Stimulated activated CD8-positive, alpha-beta memory T cell treated with anti-CD3 and anti-CD28 coated beads, Interleukin-4, amount 100 ng/mL, for 1 hour (primary cell): ENCODE results near the gene DDX10.
"Not testable (repeated sequence)": the region's sequence is repeated elsewhere in the genome, so short reads cannot be mapped to it uniquely, and the experiment has no call there.

ENCODE experiments used
- DNase-seq, 2 donors: peaks; one replicate each; pipeline ENCODE4 v3.0.0-alpha.2; 2020; ENCODE audit warnings: low read depth in 2 of 2, low spot score in 1 of 2

DDX10 gene

GRCh38 chr11:108818971-108819370 lies 154.1 kb downstream of the DDX10 start:
- no peak for DNase-seq

DNA sequence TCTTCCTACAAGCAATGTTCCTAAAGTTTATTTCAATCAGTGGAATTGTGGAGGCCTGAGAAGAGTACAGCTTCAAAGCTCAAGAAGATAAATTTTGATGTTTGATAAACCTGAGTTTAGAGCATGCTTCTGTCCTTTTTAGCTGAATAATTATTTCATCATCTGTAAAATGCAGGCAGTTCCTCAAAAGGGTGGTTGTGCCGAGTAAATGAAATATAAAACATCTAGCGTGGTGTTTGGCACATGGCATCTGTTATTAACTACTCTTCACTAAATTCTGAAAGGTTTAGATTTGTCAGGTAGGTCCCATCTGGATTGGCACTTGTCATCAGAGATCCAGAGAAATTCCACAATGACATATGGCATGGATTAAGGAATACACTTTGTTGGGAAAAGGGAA lies 155.1 kb downstream of the DDX10 start:
- DNase-seq, result no peak

- DNase-seq, result not testable (repeated sequence)
Observed at GRCh38 chr11:108823960-108824359, 159.1 kb downstream of the DDX10 start.

DNA sequence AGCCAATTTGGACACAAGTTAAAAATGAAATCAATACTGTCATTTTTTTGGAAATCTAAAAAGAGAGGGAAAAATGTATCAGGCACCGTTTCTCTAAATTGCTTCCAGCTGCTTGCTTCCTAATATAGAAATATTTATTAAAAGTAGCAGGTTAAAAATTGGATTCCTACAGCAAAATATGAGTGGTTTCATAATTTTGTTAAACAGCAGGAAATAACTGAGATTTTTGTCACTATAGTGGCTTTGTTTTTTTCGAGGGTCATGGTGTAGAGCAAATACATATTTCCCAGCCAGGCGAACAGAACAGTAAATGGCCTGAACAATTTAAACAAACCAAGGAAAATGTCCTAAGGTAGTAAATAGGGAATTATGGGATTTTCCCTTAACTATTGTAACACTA lies 159.7 kb downstream of the DDX10 start:
- no peak for DNase-seq

GRCh38 chr11:108825381-108825780 lies 160.5 kb downstream of the DDX10 start:
- no peak for DNase-seq

DNA sequence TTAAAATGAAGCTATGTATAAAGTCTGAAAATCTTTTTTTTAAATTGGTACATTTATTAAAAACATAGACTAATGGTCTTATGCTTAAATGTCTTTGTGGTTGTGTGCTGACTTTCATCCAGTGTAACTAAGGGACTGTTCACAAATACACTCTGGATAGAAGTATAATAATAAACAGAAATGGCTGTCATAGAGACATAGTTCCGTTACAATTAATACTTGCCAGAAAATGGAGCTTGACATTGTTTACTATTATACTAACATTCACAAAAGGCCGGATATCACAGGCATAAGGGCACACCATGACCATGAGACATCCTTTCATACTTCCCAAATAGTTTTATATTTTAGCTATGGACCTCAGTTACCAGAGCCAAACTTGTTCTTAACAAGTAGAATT lies 161.3 kb downstream of the DDX10 start:
- DNase-seq, result no peak

GRCh38 chr11:108835624-108836023 lies 170.8 kb downstream of the DDX10 start:
- no peak for DNase-seq

- no peak for DNase-seq
Observed at GRCh38 chr11:108836541-108836940, 171.7 kb downstream of the DDX10 start.

DNA sequence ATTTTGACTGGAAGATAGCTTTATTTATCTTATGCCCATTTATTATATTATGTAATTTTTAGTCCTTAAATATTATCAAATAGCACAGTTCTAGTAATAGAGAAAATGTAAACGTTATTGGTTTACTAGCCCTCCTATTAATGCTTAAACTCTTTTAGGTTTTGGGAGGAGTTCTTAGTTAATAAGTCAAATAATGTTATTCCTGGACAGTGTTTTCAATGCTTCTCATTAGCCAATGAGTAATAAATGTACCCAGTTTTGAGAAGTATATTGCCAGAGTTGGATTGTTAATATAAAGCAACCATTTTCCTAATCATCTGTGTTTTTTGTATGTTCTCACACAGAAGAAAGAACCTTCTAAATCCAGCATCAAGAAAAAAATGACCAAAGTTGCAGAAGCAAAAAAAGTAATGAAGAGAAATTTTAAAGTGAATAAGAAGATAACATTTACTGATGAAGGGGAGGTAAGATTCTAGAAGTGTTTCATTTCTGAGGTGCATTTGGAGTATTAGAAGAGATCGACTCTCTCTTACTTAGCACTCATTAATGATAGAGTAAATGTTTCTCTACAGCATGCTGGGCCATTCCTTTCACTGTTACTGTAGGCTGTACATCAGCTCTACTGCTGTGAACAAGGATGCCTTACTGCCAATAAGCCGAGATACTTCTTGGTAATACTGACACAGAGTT lies 173.4 kb downstream of the DDX10 start:
- no peak for DNase-seq

DNA sequence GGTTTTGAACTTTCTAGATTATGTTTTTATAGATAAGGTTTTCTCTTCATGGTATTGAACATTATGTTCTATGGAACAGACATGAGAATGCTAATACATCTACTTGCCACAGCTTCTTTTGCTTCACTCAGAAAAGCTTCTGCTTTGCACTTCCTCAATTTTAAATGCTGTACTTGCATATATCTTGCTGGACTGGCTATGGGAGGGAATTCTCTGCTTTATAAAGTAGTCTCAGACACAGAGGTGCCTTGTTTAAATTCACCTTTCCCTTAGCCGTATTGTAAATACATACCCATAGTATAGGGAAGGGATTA lies 173.9 kb downstream of the DDX10 start:
- no peak for DNase-seq

- DNase-seq, result no peak
Observed at GRCh38 chr11:108846009-108846408, 181.1 kb downstream of the DDX10 start.

DNA sequence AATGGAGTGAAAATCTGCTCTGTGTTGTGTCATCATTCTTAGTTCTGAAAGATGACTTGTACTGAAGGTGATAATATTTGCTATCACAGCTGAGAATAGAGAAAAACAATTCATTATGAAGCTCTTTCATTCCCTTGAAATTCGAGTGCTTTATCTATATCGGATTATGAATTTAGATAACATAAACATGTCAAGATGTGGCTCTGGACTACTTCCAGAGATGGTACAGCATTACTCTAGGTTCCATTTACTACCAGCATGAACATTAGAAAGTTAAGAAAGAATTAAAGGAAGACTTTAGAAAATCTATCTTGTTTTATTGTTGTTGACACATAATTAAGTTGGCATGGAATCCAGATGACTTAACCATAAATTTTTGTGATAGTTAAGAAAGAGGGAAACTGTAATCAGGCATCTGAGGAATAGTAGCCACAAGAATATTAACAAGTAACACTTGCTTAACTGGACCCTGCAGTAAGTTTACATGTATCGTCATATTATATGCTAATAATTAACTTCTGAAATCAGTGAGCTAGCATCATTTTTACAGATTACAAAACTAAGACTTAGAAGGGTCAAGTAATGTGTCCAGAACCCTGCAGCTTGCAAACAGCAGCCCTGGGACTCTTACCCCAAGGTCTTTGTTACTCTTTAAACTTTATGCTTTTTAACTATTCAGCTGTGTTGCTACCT lies 182.6 kb downstream of the DDX10 start:
- DNase-seq, result no peak

- DNase-seq, result no peak
Observed at GRCh38 chr11:108851781-108852180, 186.9 kb downstream of the DDX10 start.

GRCh38 chr11:108852701-108853100 lies 187.8 kb downstream of the DDX10 start:
- DNase-seq, result no peak

GRCh38 chr11:108853151-108853550 lies 188.3 kb downstream of the DDX10 start:
- DNase-seq, result no peak

DNA sequence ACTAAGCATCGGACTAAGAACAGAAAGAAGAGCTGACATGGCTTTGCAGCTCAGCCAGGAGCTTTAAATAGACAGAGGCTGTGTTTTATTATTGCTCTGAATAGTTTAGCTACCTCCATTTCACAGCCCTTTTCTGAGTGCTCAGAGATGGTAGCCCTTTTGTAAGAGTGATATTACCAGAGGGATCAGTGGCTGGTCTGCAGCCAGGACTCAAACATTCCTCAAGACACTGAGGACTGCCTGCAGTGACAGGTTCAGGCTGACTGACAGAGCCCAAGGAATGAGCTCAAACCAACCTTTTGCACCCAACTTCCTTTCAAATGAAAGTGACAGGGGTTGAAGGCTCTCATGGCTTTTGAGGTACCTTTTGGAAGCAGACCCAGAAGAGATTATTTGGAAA lies 189.0 kb downstream of the DDX10 start:
- no peak for DNase-seq

- DNase-seq, result no peak
Observed at GRCh38 chr11:108854346-108854745, 189.5 kb downstream of the DDX10 start.

GRCh38 chr11:108857382-108857781 lies 192.5 kb downstream of the DDX10 start:
- no peak for DNase-seq

- DNase-seq, result no peak
Observed at GRCh38 chr11:108858622-108859021, 193.8 kb downstream of the DDX10 start.

GRCh38 chr11:108859510-108859909 lies 194.6 kb downstream of the DDX10 start:
- no peak for DNase-seq

- DNase-seq, result no peak
Observed at GRCh38 chr11:108863528-108863927, 198.7 kb downstream of the DDX10 start.

DNA sequence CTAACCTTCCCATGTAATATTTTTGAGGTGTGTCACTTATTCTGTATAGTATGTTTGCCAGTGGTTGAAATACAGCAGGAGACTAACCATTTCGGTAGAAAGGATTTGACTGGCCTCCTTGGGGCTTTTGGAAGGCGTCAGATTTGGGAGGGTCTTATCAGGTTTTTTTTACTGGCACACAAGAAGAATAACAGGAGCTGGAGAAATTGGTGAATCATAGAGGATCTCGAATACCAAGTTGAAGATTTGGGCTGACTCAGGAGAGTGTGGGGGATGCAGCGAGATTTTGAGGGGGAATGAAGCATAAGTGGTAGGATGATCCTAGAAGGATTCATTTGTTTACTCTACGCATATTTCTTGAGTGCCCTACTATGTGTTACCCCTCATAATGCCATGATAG lies 200.5 kb downstream of the DDX10 start:
- no peak for DNase-seq

- no peak for DNase-seq
Observed at GRCh38 chr11:108866781-108867180, 201.9 kb downstream of the DDX10 start.
